ENCODE data around the gene ZNF653. TPM values are rescaled to one million over a fixed set of nuclear protein-coding genes. Genes with fewer than 3 reads are reported as not detected.
"Not testable (repeated sequence)": the region's sequence is repeated elsewhere in the genome, so short reads cannot be mapped to it uniquely, and the experiment has no call there.

Gene ZNF653
- total RNA-seq, 1 donor, result 5.9 TPM

DNA sequence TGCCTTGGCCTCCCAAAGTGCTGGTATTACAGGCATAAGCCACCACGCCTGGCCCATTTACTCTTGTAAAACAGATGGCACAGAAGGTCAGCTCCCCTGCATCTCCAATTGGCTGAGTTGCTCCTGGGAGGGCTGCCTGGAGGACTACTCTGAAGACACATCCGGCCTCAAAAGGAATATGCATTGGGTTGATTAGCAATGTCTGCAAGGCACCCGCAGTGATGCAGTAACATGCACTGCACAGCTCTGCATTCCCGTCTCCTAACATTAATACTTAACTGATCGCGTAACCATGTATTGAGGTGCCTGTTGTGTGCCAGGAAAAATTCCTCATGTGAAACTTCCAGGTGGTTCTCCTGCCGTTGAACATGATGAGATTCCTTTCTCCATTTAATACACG is 29.8 kb downstream of the ZNF653 start:
- TF ChIP-seq, protein P1, sequence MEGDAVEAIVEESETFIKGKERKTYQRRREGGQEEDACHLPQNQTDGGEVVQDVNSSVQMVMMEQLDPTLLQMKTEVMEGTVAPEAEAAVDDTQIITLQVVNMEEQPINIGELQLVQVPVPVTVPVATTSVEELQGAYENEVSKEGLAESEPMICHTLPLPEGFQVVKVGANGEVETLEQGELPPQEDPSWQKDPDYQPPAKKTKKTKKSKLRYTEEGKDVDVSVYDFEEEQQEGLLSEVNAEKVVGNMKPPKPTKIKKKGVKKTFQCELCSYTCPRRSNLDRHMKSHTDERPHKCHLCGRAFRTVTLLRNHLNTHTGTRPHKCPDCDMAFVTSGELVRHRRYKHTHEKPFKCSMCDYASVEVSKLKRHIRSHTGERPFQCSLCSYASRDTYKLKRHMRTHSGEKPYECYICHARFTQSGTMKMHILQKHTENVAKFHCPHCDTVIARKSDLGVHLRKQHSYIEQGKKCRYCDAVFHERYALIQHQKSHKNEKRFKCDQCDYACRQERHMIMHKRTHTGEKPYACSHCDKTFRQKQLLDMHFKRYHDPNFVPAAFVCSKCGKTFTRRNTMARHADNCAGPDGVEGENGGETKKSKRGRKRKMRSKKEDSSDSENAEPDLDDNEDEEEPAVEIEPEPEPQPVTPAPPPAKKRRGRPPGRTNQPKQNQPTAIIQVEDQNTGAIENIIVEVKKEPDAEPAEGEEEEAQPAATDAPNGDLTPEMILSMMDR (IDR thresholded peaks at IDR 0.05; ENCODE audit: insufficient read depth, low read length), result no peak
- no peak overlapping the region for H3K4me3 ChIP-seq (ENCODE audit: low read depth, low read length)

DNA sequence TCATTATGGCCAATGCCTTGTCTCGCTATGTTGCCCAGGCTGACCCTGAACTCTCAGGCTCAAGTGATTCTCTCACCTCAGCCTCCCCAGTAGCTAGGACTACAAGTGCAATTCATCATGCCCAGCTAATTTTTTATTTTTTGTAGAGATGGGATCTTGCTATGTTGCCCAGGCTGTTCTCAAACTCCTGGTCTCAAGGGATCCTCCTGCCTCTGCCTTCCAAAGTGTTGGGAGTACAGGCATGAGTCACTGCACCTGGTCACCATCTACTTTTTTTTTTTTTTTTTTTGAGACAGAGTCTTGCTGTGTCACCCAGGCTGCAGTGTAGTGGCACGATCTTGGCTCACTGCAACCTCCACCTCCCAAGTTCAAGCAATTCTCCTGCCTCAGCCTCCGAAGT is 30.3 kb downstream of the ZNF653 start:
- not testable (repeated sequence) for DNase-seq (ENCODE audit: low read depth); H3K4me3 ChIP-seq (ENCODE audit: low read depth, low read length)

More for the DNA sequence above, 29.8 kb downstream of the ZNF653 start:
- no peak for DNase-seq (ENCODE audit: low read depth)

DNA sequence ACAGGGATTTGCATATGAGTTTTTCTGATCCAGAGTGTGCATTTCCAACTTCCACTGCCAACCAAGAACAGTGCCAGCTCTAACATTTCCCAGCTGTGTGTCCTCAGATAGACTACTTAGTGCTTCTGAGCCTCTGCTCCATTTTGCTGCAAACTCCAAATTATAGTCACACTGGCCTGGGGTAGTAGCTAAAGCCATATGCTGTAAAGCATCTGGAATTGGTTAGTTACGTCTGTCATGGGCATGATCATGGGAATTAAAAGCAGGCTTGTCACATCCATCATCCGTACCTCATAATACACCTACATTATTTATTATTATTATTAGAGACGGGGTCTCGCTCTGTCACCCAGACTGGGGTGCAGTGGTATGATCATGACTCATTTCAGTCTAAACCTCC is 31.9 kb downstream of the ZNF653 start:
- TF ChIP-seq, protein P1 (IDR thresholded peaks at IDR 0.05; ENCODE audit: insufficient read depth, low read length), result no peak
- DNase-seq (ENCODE audit: low read depth), result no peak
- no peak overlapping the region for H3K4me3 ChIP-seq (ENCODE audit: low read depth, low read length)

DNA sequence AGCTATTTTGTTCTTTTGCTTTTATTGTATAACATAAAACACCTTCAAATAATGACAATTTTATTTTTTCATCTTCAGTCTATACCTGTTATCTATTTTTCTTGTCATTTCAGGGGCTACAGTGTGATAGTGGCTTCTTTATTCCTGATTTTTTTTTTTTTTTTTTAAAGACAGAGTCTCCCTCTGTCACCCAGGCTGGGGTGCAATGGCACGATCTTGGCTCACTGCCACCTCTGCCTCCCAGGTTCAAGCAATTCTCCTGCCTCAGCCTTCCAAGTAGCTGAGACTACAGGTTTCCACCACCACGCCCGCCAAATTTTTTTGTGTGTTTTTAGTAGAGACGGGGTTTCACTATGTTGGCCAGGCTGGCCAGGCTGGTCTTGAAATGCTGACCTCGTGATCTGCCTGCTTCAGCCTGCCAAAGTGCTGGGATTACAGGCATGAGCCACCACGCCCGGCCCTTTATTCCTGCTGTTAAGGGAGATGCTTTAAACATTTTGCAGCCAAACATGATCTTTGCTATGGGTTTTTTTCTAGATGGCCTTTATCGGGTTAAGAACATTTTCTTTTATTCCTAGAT is 37.3 kb downstream of the ZNF653 start:
- DNase-seq (ENCODE audit: low read depth), result peak; percentile 6
- H3K4me3 ChIP-seq (ENCODE audit: low read depth, low read length), result not testable (repeated sequence)

DNA sequence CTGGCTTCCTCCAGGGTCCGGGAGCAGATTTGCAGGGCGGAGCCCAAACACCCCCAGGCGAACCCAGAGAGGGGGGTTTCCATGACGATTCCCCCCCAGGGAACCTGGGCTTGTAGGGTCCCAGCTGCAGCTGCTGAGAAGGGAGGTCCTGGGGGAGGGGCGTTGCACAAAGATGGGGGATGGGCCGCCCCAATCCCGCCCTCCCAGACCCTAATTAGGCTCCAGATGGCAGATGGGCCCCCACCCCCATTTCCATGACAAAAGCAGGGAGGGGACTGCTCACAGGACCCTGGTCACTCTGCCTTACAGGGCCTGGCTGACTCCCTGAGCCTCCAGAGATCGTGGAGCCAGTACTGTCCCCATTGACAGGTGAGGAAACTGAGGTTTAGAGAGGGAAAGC is 40.0 kb downstream of the ZNF653 start:
- H3K4me3 ChIP-seq (ENCODE audit: low read depth, low read length), result no peak overlapping the region
- no peak for DNase-seq (ENCODE audit: low read depth)
- TF ChIP-seq, protein P1 (IDR thresholded peaks at IDR 0.05; ENCODE audit: insufficient read depth, low read length), result no peak

DNA sequence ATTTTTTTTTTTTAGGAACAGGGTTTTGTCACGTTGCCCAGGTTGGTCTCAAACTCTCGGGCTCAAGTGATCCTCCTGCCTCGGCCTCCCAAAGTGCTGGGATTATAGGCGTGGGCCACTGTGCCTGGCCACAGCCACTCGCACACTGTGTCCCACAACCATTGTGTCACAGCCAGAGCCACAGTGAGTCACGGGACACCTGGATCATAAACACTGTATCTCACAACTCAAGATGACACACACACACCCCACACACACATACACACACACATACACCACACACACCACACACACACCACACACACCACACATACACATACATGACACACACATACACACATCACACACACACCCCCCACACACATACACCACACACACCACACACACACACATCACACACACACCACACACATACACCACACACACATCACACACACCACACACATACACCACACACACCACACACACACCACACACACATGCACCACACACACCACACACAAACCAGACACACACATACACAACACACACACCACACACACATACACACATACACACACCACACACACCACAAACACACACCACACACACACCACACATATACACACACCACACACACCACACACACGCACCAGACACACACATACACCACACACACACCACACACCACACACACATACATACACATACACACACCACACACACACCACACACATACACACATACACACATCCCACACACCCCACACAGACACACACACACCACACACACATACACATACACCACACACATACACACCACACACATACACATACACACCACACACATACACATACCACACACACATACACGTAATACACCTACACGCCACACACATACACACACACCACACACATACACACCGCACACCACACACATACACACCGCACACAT is 41.0 kb downstream of the ZNF653 start:
- TF ChIP-seq, protein P1 (IDR thresholded peaks at IDR 0.05; ENCODE audit: insufficient read depth, low read length), result no peak

DNA sequence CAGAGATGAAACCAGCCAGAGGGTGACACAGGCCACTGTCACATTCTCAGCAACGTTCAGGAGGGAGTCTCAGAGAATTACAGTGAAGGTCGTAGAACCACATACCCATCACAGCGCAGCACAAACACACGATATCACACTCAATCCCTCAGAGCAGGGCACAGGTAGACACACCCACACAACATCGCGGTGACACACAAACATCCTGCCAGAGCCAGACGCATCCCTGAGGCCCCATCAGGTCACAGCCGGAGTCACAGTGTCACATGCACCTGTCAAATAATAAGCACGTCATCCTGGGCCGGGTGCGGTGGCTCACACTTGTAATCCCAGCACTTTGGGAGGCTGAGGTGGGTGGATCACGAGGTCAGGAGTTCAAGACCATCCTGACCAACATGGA is 42.2 kb downstream of the ZNF653 start:
- TF ChIP-seq, protein P1 (IDR thresholded peaks at IDR 0.05; ENCODE audit: insufficient read depth, low read length), result no peak
- no peak overlapping the region for H3K4me3 ChIP-seq (ENCODE audit: low read depth, low read length)
- DNase-seq (ENCODE audit: low read depth), result no peak

More for the DNA sequence above, 41.0 kb downstream of the ZNF653 start:
- no peak for DNase-seq (ENCODE audit: low read depth)
- H3K4me3 ChIP-seq (ENCODE audit: low read depth, low read length), result no peak overlapping the region
